ENCODE data around the gene EVC.
A peak's percentile ranks its signal among the peaks of the same experiment; 100 is the strongest.
"Not testable (repeated sequence)": the region's sequence is repeated elsewhere in the genome, so short reads cannot be mapped to it uniquely, and the experiment has no call there.

Gene EVC

DNA sequence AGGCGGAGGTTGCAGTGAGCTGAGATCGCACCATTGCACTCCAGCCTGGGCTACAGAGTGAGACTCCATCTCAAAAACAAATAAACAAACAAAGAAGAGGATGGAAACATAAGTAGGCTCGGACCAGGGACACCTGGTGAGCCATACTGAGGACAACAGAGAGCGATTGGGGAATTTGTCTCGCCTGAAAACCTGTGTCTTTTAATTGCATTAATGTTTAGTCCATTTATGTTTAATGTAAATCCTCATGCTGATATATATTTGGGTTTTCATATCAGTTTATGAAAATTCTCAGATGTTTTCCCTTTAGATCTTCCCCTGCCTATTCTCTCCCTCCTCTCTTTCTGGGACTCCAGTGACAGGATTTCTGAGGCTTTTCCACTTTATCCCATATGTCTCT is 84.6 kb downstream of the EVC start:
- DNase-seq: no peak

DNA sequence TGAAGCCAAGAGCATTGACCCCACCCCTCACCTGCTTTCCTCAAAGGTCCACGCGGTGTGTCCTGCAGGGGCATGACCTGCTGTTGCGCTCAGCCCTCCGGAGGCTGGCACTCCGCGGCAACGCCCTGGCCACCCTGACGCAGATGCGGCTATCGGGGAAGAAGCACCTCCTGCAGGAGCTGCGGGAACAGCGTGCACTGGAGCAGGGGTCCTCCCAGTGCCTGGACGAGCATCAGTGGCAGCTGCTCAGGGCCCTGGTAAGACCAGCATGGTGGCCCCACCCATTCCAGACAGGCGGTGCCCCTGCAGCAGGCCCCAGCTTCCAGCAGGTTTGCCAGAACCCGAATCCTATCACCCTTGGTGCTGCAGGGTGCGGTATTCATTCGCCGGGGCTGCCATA is 86.0 kb downstream of the EVC start:
- DNase-seq: no peak

- DNase-seq: no peak
Measured at GRCh38 chr4:5797866-5798265, 86.9 kb downstream of the EVC start.

DNA sequence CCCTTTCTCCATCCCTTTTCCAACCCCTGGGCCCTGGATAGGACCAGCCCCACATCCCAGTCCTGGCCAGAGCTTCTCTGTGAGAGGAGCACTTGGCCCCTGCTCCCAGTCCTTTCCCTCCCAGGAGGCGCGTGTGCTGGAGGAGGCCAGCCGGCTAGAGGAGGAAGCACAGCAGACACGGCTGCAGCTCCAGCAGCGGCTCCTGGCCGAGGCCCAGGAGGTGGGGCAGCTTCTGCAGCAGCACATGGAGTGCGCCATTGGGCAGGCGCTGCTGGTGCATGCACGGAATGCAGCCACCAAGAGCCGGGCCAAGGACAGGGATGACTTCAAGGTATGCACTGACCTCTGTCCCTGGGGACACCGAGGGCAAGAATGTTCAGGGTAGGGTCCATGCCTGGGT is 87.5 kb downstream of the EVC start:
- DNase-seq: no peak

DNA sequence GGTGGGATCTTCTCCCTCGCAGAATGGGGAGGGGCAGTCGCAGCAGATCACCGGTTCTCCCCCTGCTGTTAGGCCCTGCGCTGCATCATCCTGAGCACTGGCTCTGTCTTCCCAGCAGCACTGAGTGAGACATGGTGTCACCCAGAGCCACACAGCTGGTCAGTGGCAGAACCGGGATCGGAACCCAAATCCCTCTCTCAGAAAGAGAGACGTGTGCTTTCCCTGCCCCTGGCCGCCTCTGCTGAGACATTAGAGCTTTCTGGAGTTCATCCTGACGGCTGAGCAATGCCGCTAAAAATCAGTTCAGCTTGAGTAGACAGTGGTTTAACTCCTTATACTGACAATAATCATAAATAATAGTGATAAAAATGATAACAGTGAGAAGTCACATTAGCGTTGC is 87.9 kb downstream of the EVC start:
- no peak for DNase-seq

DNA sequence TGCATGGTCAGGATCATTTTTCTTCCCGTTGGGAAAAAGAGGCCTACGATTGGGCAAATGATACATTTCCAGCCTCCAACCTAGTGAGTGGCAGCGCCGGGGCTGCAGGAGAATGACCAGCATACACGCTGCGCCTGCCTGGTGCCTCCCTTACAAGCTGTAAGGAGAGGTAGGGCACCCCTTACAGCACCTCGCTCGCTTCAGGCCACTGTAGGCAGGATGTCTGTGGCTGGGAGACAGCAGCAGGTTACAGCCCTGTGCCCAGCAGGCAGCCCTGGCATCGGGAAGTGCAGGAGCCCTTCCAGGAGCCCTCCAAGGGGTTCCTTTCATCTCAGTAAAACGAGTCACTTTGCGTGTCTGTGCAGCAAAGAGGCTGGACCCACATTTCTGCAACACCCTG is 88.4 kb downstream of the EVC start:
- DNase-seq: no peak

- DNase-seq: no peak
Measured at GRCh38 chr4:5800496-5800895, 89.5 kb downstream of the EVC start.

- DNase-seq: no peak
Measured at GRCh38 chr4:5801696-5802095, 90.7 kb downstream of the EVC start.

GRCh38 chr4:5802565-5802964 is 91.6 kb downstream of the EVC start:
- DNase-seq: no peak

DNA sequence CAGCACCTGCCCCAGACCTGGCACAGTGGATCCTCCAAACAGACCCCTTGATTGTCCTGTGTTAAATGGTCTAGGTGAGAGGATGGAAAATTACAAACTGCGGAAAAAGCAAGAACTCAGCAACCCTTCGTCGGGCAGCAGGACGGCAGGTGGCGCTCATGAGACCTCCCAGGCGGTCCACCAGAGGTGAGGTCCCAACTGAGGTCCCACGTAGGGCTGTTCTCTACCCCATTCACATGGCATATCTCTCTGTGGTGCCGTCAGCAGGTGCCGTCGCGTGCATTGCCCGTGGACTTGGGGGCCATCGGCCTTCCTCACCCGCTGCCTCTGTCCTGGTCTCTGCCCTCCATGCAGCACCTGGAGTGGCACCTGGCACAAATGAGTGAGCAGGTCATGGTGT is 93.7 kb downstream of the EVC start:
- no peak for DNase-seq

DNA sequence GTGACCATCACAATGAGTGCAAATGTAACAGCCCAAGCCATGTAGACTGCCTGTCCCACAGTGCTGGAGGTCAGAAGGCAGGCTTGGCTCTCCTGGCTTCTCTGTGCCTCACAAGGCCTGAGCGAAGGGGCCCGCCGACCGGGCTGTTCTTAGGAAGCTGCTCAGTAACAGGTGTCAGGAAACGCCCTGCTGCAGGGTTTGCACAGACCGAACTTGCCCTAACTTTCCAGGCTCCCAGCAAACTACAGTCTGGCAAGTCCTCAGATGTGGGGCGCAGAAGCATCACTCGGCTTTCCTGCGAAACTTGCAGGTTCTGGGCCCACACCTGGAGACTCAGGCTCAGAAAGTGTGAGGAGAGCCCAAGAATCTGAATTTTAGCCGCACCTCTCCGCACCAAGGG is 94.3 kb downstream of the EVC start:
- no peak for DNase-seq

DNA sequence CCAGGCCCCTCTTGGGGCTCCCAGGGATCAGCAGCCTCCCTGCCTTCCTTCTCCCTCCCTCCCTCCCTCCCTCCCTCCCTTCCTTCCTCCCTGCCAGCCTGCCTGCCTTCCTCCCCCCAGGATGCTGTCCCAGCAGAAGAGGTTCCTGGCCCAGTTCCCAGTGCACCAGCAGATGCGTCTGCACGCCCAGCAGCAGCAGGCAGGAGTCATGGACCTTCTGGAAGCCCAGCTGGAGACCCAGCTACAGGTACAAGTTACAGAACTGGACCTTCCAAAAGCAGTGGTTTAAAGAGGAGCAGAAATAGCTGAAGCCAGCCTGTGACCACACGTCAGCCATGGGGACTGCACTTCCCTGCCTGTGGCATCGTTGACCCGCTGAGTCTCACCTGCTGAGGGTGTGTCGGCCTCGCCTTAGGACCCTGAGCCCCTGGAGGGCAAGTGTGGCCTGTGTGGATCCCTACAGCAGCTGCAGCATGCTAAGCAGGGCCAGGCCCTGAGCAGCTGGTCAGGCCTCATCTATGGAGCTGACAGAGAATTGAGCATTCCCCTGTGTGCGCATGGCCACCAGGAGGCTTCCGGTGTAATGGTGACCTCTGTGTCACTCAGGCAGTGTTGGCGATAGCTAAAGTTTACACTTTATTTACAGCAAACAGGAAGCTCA is 97.2 kb downstream of the EVC start:
- no peak for DNase-seq

GRCh38 chr4:5809216-5809776 is 98.3 kb downstream of the EVC start:
- DNase-seq: no peak

GRCh38 chr4:5810151-5810550 is 99.2 kb downstream of the EVC start:
- no peak for DNase-seq

DNA sequence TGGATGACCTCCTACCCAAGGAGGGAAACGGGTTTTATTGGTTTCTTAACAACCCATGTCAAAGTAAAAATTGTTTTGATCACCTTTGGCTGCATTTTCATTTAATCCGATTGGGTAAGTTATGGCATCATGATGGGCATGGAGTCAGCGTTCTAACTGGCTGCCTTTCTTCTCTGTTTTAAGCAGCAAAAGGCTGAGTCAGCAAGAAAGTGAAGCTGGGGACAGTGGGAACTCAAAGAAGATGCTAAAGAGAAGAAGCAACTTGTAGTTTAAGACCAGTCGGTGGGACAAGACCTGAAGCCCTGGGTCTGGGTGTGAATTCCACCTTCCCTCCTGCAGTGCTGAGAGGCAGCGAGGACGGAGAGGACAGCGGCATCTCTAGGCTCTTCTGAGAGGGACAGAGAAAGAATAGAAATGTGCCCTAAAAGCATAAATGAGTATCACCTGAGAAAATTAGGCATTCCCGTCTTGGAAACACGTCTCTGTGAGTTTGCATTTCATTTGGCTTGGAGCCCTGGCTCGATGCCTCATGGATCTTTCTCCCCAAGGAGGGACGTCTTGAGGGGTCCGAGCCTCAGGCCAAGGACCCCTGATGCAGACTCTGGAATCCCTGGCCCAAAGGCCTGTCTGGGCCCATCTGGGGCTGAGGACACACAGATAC is 99.9 kb downstream of the EVC start:
- DNase-seq: no peak

- not testable (repeated sequence) for DNase-seq
Measured at GRCh38 chr4:5812057-5812456, 101.1 kb downstream of the EVC start.

DNA sequence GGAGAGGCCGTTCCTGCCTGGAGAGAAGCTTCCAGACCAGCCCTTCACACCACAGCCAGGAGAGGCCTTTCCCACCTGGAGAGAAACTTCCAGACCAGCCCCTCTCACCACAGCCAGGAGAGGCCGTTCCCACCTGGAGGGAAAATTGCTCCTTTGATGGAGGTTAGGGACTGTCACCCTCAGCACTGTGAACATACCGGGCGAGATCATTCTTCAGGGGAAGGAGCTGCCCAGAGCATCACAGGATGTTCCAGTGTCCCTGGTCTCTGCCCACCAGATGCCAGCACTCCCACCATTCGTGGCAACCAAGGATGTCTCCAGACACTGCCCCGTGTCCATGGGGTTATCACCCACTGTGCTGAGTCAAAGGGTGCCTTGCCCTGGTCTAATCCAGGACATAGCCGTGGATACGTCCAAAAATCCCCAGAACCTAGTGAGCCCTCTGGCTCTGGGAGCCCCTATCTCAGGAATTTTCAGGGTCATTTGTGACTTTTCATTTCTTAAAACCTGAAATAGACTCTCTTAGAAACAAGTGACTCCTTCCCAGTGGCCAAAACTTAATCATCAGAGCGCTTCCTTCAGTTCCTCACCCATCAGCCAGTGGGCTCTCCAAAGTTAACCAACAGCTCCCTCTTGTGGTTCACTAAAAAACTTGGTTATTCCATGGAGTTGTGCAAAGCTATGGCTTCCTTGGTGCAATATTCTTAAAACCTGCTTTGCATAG is 101.7 kb downstream of the EVC start:
- DNase-seq: peak; percentile 5 to 63

GRCh38 chr4:5813882-5814255 is 102.9 kb downstream of the EVC start:
- DNase-seq: no peak

- no peak for DNase-seq
Measured at GRCh38 chr4:5814421-5814820, 103.4 kb downstream of the EVC start.

DNA sequence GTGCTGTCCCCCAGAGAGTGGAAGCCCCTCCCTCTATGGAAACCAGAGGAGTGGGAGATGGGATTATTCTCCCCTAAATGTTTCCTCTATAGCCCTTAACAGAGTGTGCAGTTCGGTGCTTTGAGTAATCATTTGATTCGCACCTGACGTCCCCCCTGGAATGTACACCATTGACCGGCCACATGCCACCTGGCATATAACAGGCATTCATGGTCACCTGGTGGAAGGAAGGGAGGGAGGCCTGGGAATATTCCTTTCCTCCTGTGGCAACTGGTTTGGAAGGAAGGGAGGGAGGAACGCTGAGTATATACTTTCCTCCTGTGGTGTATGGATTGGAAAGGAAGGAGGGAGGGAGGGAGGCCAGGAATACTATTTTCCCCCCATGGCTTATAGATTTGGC is 104.6 kb downstream of the EVC start:
- DNase-seq: no peak

- no peak for DNase-seq
Measured at GRCh38 chr4:5816101-5816500, 105.1 kb downstream of the EVC start.

GRCh38 chr4:5816851-5817375 is 105.9 kb downstream of the EVC start:
- no peak for DNase-seq

- DNase-seq: no peak
Measured at GRCh38 chr4:5821665-5822358, 110.8 kb downstream of the EVC start.

Measured in NCI-H1930 (cell line).